DMS79 (cell line): ENCODE data around the gene PRUNE2.

Source experiments
- DNase-seq: peaks from one replicate; lab custom pipeline; 2025; lab: John Stamatoyannopoulos, UW

Gene PRUNE2

GRCh38 chr9:76570826-76571225 lies 335.1 kb downstream of the PRUNE2 start:
- DNase-seq, result no peak

DNA sequence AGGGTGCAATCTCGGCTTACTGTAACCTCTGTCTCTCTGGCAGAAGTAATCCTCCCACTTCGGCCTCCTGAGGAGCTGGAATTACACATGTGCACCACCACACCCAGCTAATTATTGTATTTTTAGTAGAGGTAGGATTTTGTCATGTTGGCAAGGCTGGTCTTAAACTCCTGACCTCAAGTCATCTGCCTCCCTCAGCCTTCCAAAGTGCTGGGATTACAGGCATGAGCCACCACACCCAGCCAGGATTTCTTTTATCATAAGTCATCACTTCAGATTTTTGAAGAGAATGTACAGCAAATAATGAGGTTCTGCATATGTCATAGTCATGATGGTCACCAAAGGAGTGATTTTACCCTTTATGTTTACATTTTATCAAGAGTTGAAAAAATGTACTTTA lies 338.8 kb downstream of the PRUNE2 start:
- DNase-seq, result no peak

DNA sequence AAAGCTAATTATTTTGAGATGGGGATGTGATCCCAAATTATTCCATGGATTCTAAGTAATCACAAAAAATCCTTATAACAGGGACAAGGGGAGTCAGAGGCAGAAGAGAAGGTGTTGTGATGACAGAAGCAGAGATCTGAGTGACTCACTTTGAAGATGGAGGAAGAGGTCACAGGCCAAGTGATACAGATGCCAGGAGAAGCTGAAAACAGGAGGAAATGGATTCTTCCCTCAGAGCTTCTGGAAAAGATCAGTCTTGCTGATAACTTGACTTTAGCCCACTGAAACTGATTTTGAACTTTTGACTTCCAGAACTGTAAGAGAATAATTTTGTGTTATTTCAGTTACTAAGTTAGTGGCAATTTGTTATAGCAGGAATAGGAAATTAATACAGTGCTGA lies 341.6 kb downstream of the PRUNE2 start:
- DNase-seq, result no peak

DNA sequence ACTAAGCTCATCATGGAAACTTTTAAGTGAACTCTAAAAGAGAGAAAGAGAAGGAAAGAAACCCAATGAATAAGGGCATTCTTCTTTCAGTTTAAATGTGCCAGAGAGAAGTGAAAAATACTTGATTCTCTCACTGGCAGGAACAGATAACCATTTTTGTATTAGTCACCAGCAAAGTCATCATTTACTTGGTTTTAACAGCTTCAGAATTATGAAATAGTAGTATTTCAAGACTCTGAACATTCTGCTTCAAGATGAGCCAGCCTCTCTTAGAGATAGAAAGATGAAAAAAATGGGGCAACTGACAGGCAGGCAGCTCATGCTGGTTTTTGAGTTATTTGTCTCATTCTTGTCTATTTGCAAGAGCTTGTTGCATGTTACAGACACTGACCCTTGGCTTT lies 343.4 kb downstream of the PRUNE2 start:
- DNase-seq, result no peak

DNA sequence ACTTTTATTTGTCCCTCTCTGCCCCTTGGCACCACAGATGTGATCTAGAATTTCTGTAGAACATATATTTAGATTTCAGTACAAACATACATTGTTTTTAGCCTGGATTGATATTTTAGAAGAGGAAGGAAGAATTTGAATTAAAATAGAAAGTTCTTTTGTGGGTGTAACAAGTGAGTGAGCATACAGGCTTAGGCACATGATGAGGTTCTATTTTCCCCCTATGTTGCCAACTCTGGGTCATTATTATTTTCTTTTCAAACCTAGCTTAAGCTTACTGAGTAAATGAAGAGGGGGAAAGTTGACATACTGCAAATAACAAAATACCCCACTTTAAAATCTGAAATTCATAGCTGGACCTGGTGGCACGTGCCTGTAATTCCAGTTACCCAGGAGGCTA lies 344.0 kb downstream of the PRUNE2 start:
- DNase-seq, result no peak
